Transverse colon (tissue), 4 donors: ENCODE measurements around the gene SIX1. TPM values are rescaled to one million over a fixed set of nuclear protein-coding genes. Genes with fewer than 3 reads are reported as not detected.

Experiments used
- DNase-seq: peaks from one replicate; pipeline ENCODE4 v3.0.0-alpha.2; 2019
- H3K27ac ChIP-seq, 4 donors: fragments of 200-600 bp; sonication (generic); 2 replicates each; pipeline ENCODE4 v1.5.1; 2016 to 2018; ENCODE audit warnings: inconsistent platforms in 4 of 4
- H3K27me3 ChIP-seq: fragments of 200-600 bp; sonication (generic); 2 replicates; pipeline ENCODE4 v1.5.1; 2017; ENCODE audit warnings: inconsistent platforms
- H3K36me3 ChIP-seq, 4 donors: fragments of 200-600 bp; sonication (generic); 2 replicates each; pipeline ENCODE4 v1.5.1; 2017 to 2019; ENCODE audit warnings: inconsistent platforms in 4 of 4
- H3K4me1 ChIP-seq, 4 donors: fragments of 200-600 bp; sonication (generic); 2 replicates each; pipeline ENCODE4 v1.5.1; 2017 to 2020; ENCODE audit warnings: inconsistent platforms in 4 of 4
- H3K4me3 ChIP-seq, 4 donors: fragments of 200-600 bp; sonication (generic); 1 replicate in 1 of 4; 2 replicates in 3 of 4; pipeline versions ENCODE4 v1.5.1 to v1.6.1; 2017 to 2019; ENCODE audit warnings: inconsistent platforms in 4 of 4
- H3K9me3 ChIP-seq, 2 donors: fragments of 200-600 bp; sonication (generic); 2 replicates each; pipeline ENCODE4 v1.5.1; 2017 to 2019; ENCODE audit warnings: inconsistent platforms in 2 of 2
- CTCF ChIP-seq, 5 experiments: fragments of 200-600 bp in 3 of 5; fragments of 450-650 bp in 2 of 5; sonication (generic) in 3 of 5; IDR thresholded peaks; 1 replicate in 2 of 5; 2 replicates in 3 of 5; pipeline ENCODE4 v1.5.1; 2016 to 2017; ENCODE audit warnings: antibody characterized with exemption in 5 of 5, inconsistent platforms in 3 of 5, mild to moderate bottlenecking in 2 of 5, moderate library complexity in 1 of 5
- EP300 ChIP-seq: sonication (generic); formaldehyde crosslinking; IDR thresholded peaks from one replicate; pipeline ENCODE4 v1.6.1; 2017; ENCODE audit warnings: antibody characterized with exemption, low read depth
- POLR2A ChIP-seq: fragments of 450-650 bp; IDR thresholded peaks from one replicate; pipeline ENCODE4 v1.6.1; 2016; ENCODE audit warnings: antibody characterized with exemption, mild to moderate bottlenecking, moderate library complexity
- POLR2AphosphoS5 ChIP-seq, 3 donors: sonication (generic); formaldehyde crosslinking; IDR thresholded peaks; one replicate each; pipeline ENCODE4 v1.6.1; 2016; ENCODE audit warnings: antibody characterized with exemption in 3 of 3
- WGBS, 2 donors: methylation state at CpG; one replicate each; pipeline ENCODE4 v1.1.5; 2018; ENCODE audit warnings: low coverage in 1 of 2; 5-methylcytosine and 5-hydroxymethylcytosine counted together
- in situ Hi-C, 4 donors: fragments of 200-750 bp; cut with MboI; loops; one replicate each; pipeline versions ENCODE4 v1.15.0 to v1.15.1; 2017; ENCODE audit warnings: low sequenced_read_pairs in 3 of 4, low pct_ligation_motif_present in 1 of 4, low pct_unique_long_range_greater_than_20kb in 1 of 4
- intact Hi-C: fragments of 100-400 bp; cut with DNase I; formaldehyde crosslinking; loops from one replicate; pipeline ENCODE4 v1.15.1; 2023; ENCODE audit warnings: low total_unique reads
- total RNA-seq, 4 donors: library from RNA; depleted of rRNA; stranded (reverse); fragments of >200 nt; gene quantifications; one replicate each; pipeline ENCODE4 v1.1.0, GENCODE V29; 2016

Gene SIX1
- total RNA-seq, 4 donors from 2014 or later: 0.14 TPM; not detected in 3

- Histone ChIP-seq H3K4me1 (peaks cover 22 to 53% (median 42%) of the 10 kb centered on the region in 4 donors), H3K9me3 (no peaks in the 10 kb centered on the region), H3K27ac (no peak overlapping the region), H3K4me3 (no peak overlapping the region), H3K36me3 (no peaks in the 10 kb centered on the region), H3K27me3 (peaks cover 100% of the 10 kb centered on the region)
- TF ChIP-seq CTCF (IDR thresholded peaks at IDR 0.05) (no peak), POLR2A (no peak), EP300 (no peak), POLR2AphosphoS5 (IDR thresholded peaks at IDR 0.05) (no peak)
- no peak for DNase-seq
- intact Hi-C loops: no loop called here
- in situ Hi-C loops: no loop called here
- WGBS, 2 donors: 21 to 39% methylated on average over 2 of the region's 2 CpGs
Measured at GRCh38 chr14:60645126-60645741, 4.0 kb downstream of the SIX1 start.

GRCh38 chr14:60644666-60645065 is 4.6 kb downstream of the SIX1 start:
- intact Hi-C loops (no loop called here), in situ Hi-C loops (no loop called here)
- H3K27me3 ChIP-seq: peaks cover 100% of the 10 kb centered on the region
- no peak for TF ChIP-seq POLR2AphosphoS5 (IDR thresholded peaks at IDR 0.05)
- TF ChIP-seq EP300: no peak
- no peak for TF ChIP-seq POLR2A
- no peak for TF ChIP-seq CTCF (IDR thresholded peaks at IDR 0.05)
- WGBS, 2 donors: 50 to 62% methylated on average over 1 of the region's 1 CpG
- H3K27ac ChIP-seq: no peak overlapping the region
- no peaks in the 10 kb centered on the region for H3K36me3 ChIP-seq
- DNase-seq: no peak
- H3K9me3 ChIP-seq: no peaks in the 10 kb centered on the region
- peaks cover 22 to 52% (median 41%) of the 10 kb centered on the region in 4 donors for H3K4me1 ChIP-seq
- H3K4me3 ChIP-seq: no peak overlapping the region

- Histone ChIP-seq H3K9me3 (no peaks in the 10 kb centered on the region), H3K4me1 (peaks cover 17 to 42% (median 33%) of the 10 kb centered on the region in 4 donors), H3K36me3 (no peaks in the 10 kb centered on the region), H3K4me3 (no peak overlapping the region), H3K27me3 (peaks cover 100% of the 10 kb centered on the region), H3K27ac (no peak overlapping the region)
- TF ChIP-seq POLR2AphosphoS5 (IDR thresholded peaks at IDR 0.05) (no peak), CTCF (IDR thresholded peaks at IDR 0.05) (no peak), POLR2A (no peak), EP300 (no peak)
- DNase-seq: no peak
- WGBS, 2 donors: 12 to 16% methylated on average over 11 to 29 of the region's 29 CpGs
- in situ Hi-C loops: no loop called here
- intact Hi-C loops: no loop called here
Measured at GRCh38 chr14:60643463-60644314, 5.6 kb downstream of the SIX1 start.

GRCh38 chr14:60643141-60643462 is 6.2 kb downstream of the SIX1 start:
- H3K27me3 ChIP-seq: peaks cover 100% of the 10 kb centered on the region
- H3K4me3 ChIP-seq: no peak overlapping the region
- intact Hi-C loops (no loop called here), in situ Hi-C loops (no loop called here)
- H3K36me3 ChIP-seq: no peaks in the 10 kb centered on the region
- 10 to 21% methylated on average over 7 to 16 of the region's 16 CpGs for WGBS, 2 donors
- TF ChIP-seq CTCF (IDR thresholded peaks at IDR 0.05): no peak
- no peak for TF ChIP-seq POLR2A
- no peak for TF ChIP-seq POLR2AphosphoS5 (IDR thresholded peaks at IDR 0.05)
- no peak for TF ChIP-seq EP300
- peaks cover 11 to 37% (median 29%) of the 10 kb centered on the region in 4 donors for H3K4me1 ChIP-seq
- H3K9me3 ChIP-seq: no peaks in the 10 kb centered on the region
- DNase-seq: no peak
- no peak overlapping the region for H3K27ac ChIP-seq
